H1 (cell line): ENCODE results near the gene CMTM5. TPM values are rescaled to one million over a fixed set of nuclear protein-coding genes. Genes with fewer than 3 reads are reported as not detected.

ENCODE experiments used
- CTCF ChIA-PET: fragments of 300-600 bp; sonication (Branson Sonifier 250); formaldehyde crosslinking; loops from one replicate; lab custom pipeline; 2021; ENCODE audit not compliant: partially characterized antibody; lab: Charles Lee
- POLR2A ChIA-PET: fragments of 300-600 bp; sonication (Branson Sonifier 250); formaldehyde crosslinking; loops from one replicate; lab custom pipeline; 2021; ENCODE audit warnings: inconsistent platforms; ENCODE audit not compliant: partially characterized antibody; lab: Charles Lee
- DNase-seq, 2 experiments: peaks; one replicate each; pipeline versions ENCODE4 v3.0.0 to v3.0.0-alpha.2; 2010 to 2022; ENCODE audit warnings: low spot score in 2 of 2, low read depth in 1 of 2, mixed read lengths in 1 of 2
- FAIRE-seq: peaks from 2 replicates; lab custom pipeline; 2011; peaks lifted over from hg19 to GRCh38; lab: Jason Lieb, UNC
- H2AFZ ChIP-seq: 2 replicates; pipeline ENCODE4 v1.8.1; 2012; ENCODE audit warnings: low read length, inconsistent platforms
- H2AK5ac ChIP-seq: 2 replicates; pipeline ENCODE4 v1.6.1; 2013; ENCODE audit warnings: low read depth, low read length
- H2BK120ac ChIP-seq: replicated peaks from 2 replicates; pipeline ENCODE3; 2013; ENCODE audit warnings: low read depth, low read length, inconsistent platforms
- H2BK12ac ChIP-seq: 2 replicates; pipeline ENCODE4 v1.6.1; 2013; ENCODE audit warnings: low read depth, low read length
- H2BK15ac ChIP-seq: 2 replicates; pipeline ENCODE4 v1.6.1; 2013; ENCODE audit warnings: low read length
- H2BK20ac ChIP-seq: 2 replicates; pipeline ENCODE4 v1.6.1; 2013; ENCODE audit warnings: low read length
- H2BK5ac ChIP-seq: 2 replicates; pipeline ENCODE4 v1.6.1; 2013; ENCODE audit warnings: low read depth, low read length
- H3K14ac ChIP-seq: 2 replicates; pipeline ENCODE4 v1.6.1; 2013; ENCODE audit warnings: inconsistent platforms; ENCODE audit not compliant: insufficient read length
- H3K18ac ChIP-seq: 2 replicates; pipeline ENCODE4 v1.6.1; 2013; ENCODE audit warnings: low read length; ENCODE audit errors: extremely low read depth
- H3K23ac ChIP-seq: 2 replicates; pipeline ENCODE4 v1.6.1; 2013; ENCODE audit warnings: inconsistent platforms; ENCODE audit not compliant: insufficient read length
- H3K23me2 ChIP-seq: 2 replicates; pipeline ENCODE4 v1.6.1; 2013; ENCODE audit warnings: low read depth, low read length
- H3K27ac ChIP-seq: 2 replicates; pipeline ENCODE4 v1.6.1; 2011; ENCODE audit warnings: low read depth, low read length, inconsistent platforms
- H3K27me3 ChIP-seq, 4 experiments: replicated peaks in 1 of 4; 1 replicate in 1 of 4; 2 replicates in 3 of 4; pipeline versions ENCODE4 v1.6.1 to v1.8.1; 2011 to 2013; ENCODE audit warnings: low read length in 3 of 4, mild to moderate bottlenecking in 3 of 4, inconsistent platforms in 2 of 4, mixed read lengths in 2 of 4, moderate library complexity in 1 of 4; ENCODE audit not compliant: control insufficient read depth in 3 of 4, insufficient read depth in 3 of 4; ENCODE audit errors: extremely low read depth in 1 of 4
- H3K36me3 ChIP-seq, 4 experiments: 2 replicates each; pipeline versions ENCODE4 v1.6.1 to v1.8.1; 2011 to 2013; ENCODE audit warnings: mild to moderate bottlenecking in 4 of 4, low read length in 3 of 4, moderate library complexity in 2 of 4, control low read depth in 1 of 4, inconsistent platforms in 1 of 4; ENCODE audit not compliant: insufficient read depth in 4 of 4, control insufficient read depth in 2 of 4
- H3K4ac ChIP-seq: replicated peaks from 2 replicates; pipeline ENCODE3; 2013; ENCODE audit warnings: low read length, low read depth, mixed read lengths, inconsistent platforms; ENCODE audit not compliant: insufficient read length
- H3K4me1 ChIP-seq, 4 experiments: replicated peaks in 1 of 4; 1 replicate in 1 of 4; 2 replicates in 3 of 4; pipeline versions ENCODE4 v1.6.1 to v1.8.1; 2011 to 2013; ENCODE audit warnings: low read length in 3 of 4, inconsistent platforms in 2 of 4, mixed read lengths in 1 of 4; ENCODE audit not compliant: insufficient read depth in 4 of 4, control insufficient read depth in 3 of 4
- H3K4me2 ChIP-seq, 2 experiments: 2 replicates each; pipeline versions ENCODE4 v1.6.1 to v1.8.1; 2011 to 2013; ENCODE audit warnings: low read depth in 2 of 2, low read length in 2 of 2, control low read depth in 1 of 2, inconsistent platforms in 1 of 2, mild to moderate bottlenecking in 1 of 2; ENCODE audit not compliant: insufficient read depth in 1 of 2
- H3K4me3 ChIP-seq, 4 experiments: fragments of 200-600, 300-600 bp in 1 of 4; sonication (generic), shearing (Covaris generic), sonication (Bioruptor Twin) in 1 of 4; 2 replicates each; pipeline versions ENCODE4 v1.5.1 to v1.8.1; 2011 to 2016; ENCODE audit warnings: low read length in 4 of 4, low read depth in 3 of 4, control low read depth in 2 of 4, inconsistent platforms in 2 of 4, mild to moderate bottlenecking in 2 of 4, mixed read lengths in 1 of 4, moderate library complexity in 1 of 4; ENCODE audit not compliant: insufficient read depth in 2 of 4; ENCODE audit errors: extremely low read depth in 1 of 4
- H3K56ac ChIP-seq: replicated peaks from 2 replicates; pipeline ENCODE3; 2013; ENCODE audit warnings: low read depth, mild to moderate bottlenecking, mixed read lengths, low read length, inconsistent platforms; ENCODE audit not compliant: insufficient read length
- H3K79me1 ChIP-seq: 2 replicates; pipeline ENCODE4 v1.6.1; 2013; ENCODE audit warnings: low read depth, low read length, control low read depth
- H3K79me2 ChIP-seq, 2 experiments: 2 replicates each; pipeline versions ENCODE4 v1.6.1 to v1.8.1; 2012 to 2013; ENCODE audit warnings: low read length in 2 of 2, mild to moderate bottlenecking in 2 of 2, inconsistent platforms in 1 of 2; ENCODE audit not compliant: insufficient read depth in 2 of 2, control insufficient read depth in 1 of 2
- H3K9ac ChIP-seq, 4 experiments: replicated peaks in 1 of 4; 1 replicate in 1 of 4; 2 replicates in 3 of 4; pipeline versions ENCODE4 v1.6.1 to v1.8.1; 2011 to 2013; ENCODE audit warnings: low read depth in 3 of 4, low read length in 3 of 4, control low read depth in 2 of 4, mild to moderate bottlenecking in 2 of 4, moderate library complexity in 2 of 4, inconsistent platforms in 1 of 4; ENCODE audit errors: extremely low read depth in 1 of 4
- H3K9me3 ChIP-seq, 2 experiments: 2 replicates each; pipeline versions ENCODE4 v1.6.1 to v1.8.1; 2012 to 2013; ENCODE audit warnings: mild to moderate bottlenecking in 2 of 2, moderate library complexity in 2 of 2, control low read depth in 1 of 2, inconsistent platforms in 1 of 2, low read depth in 1 of 2, low read length in 1 of 2, mixed read lengths in 1 of 2; ENCODE audit not compliant: insufficient read depth in 2 of 2
- H4K20me1 ChIP-seq, 2 experiments: replicated peaks in 1 of 2; 2 replicates each; pipeline versions ENCODE3 to v1.8.1; 2011 to 2013; ENCODE audit warnings: inconsistent platforms in 2 of 2, low read length in 2 of 2, mild to moderate bottlenecking in 1 of 2; ENCODE audit not compliant: insufficient read depth in 2 of 2, control insufficient read depth in 1 of 2
- H4K5ac ChIP-seq: 2 replicates; pipeline ENCODE4 v1.6.1; 2013; ENCODE audit warnings: low read length, low read depth, mixed read lengths, inconsistent platforms; ENCODE audit not compliant: insufficient read length
- H4K8ac ChIP-seq: 2 replicates; pipeline ENCODE4 v1.8.0; 2013; ENCODE audit warnings: mild to moderate bottlenecking, moderate library complexity, low read length, inconsistent platforms; ENCODE audit not compliant: insufficient read depth; ENCODE audit errors: extremely low read depth
- H4K91ac ChIP-seq: replicated peaks from 2 replicates; pipeline ENCODE3; 2013; ENCODE audit warnings: low read length, mixed read lengths, inconsistent platforms; ENCODE audit not compliant: insufficient read length
- CBX8 ChIP-seq: fragments of 300-800, 300-1000 bp; sonication (generic); IDR thresholded peaks from 2 replicates; pipeline ENCODE4 v1.7.1; 2016; ENCODE audit warnings: low read depth, low read length, borderline replicate concordance
- CREB1 ChIP-seq: IDR thresholded peaks from 2 replicates; pipeline ENCODE4 v1.6.1; 2012; ENCODE audit warnings: inconsistent platforms
- EP300 ChIP-seq, 2 experiments: IDR thresholded peaks; 1 replicate in 1 of 2; 2 replicates in 1 of 2; pipeline ENCODE4 v1.6.1; 2011 to 2012; ENCODE audit warnings: low read depth in 2 of 2, low read length in 2 of 2, mild to moderate bottlenecking in 2 of 2, borderline replicate concordance in 1 of 2, inconsistent platforms in 1 of 2, moderate library complexity in 1 of 2
- GABPA ChIP-seq: IDR thresholded peaks from 2 replicates; pipeline ENCODE4 v1.6.1; 2011; ENCODE audit warnings: mild to moderate bottlenecking, low read length, moderate library complexity, borderline replicate concordance; ENCODE audit not compliant: insufficient read depth
- KDM4A ChIP-seq: IDR thresholded peaks from one replicate; pipeline ENCODE4 v1.7.1; 2012; ENCODE audit warnings: low read depth, mild to moderate bottlenecking, moderate library complexity, low read length, inconsistent platforms; ENCODE audit not compliant: severe bottlenecking
- KDM5A ChIP-seq: fragments of 200-600 bp; IDR thresholded peaks from 2 replicates; pipeline ENCODE4 v1.7.1; 2012; ENCODE audit warnings: mild to moderate bottlenecking, low read length, inconsistent platforms, mixed read lengths
- NANOG ChIP-seq: IDR thresholded peaks from 2 replicates; pipeline ENCODE4 v1.6.1; 2011; ENCODE audit warnings: low read length, low read depth, mild to moderate bottlenecking, inconsistent platforms; ENCODE audit not compliant: insufficient read depth, poor library complexity, severe bottlenecking
- SAP30 ChIP-seq: fragments of 300-600 bp; sonication (generic); IDR thresholded peaks from 2 replicates; pipeline ENCODE4 v1.7.1; 2012; ENCODE audit warnings: low read length, moderate library complexity, mild to moderate bottlenecking, inconsistent platforms; ENCODE audit not compliant: insufficient read depth, insufficient replicate concordance
- SIN3A ChIP-seq, 2 experiments: IDR thresholded peaks in 1 of 2; conservative IDR thresholded peaks in 1 of 2; 2 replicates each; pipeline ENCODE4 v1.6.1; 2011 to 2012; ENCODE audit warnings: low read length in 2 of 2, improper control_type of control experiment in 1 of 2, low read depth in 1 of 2, mild to moderate bottlenecking in 1 of 2
- SP1 ChIP-seq: IDR thresholded peaks from 2 replicates; pipeline ENCODE4 v1.6.1; 2011; ENCODE audit warnings: low read depth, low read length
- TCF12 ChIP-seq: IDR thresholded peaks from 2 replicates; pipeline ENCODE4 v1.6.1; 2011; ENCODE audit warnings: low read depth, mild to moderate bottlenecking, low read length
- WGBS, 2 experiments: shearing (Covaris generic) in 1 of 2; methylation state at CpG; one replicate each; pipeline versions ENCODE4 v1.1.6 to v1.1.7; 2013 to 2015; ENCODE audit warnings: low lambda C conversion rate in 2 of 2, mixed read lengths in 2 of 2, inconsistent platforms in 1 of 2, low coverage in 1 of 2, missing lambda C conversion rate in 1 of 2; ENCODE audit not compliant: insufficient replicate concordance in 2 of 2, insufficient coverage in 1 of 2, insufficient read length in 1 of 2; ENCODE audit errors: extremely low coverage in 1 of 2, missing lambda C conversion rate in 1 of 2; 5-methylcytosine and 5-hydroxymethylcytosine counted together
- polyA plus RNA-seq, 7 experiments: library from polyadenylated mRNA; depleted of rRNA in 3 of 7; stranded (reverse) in 5 of 7; unstranded in 2 of 7; fragments of >200 nt in 5 of 7; fragments of 200-250 nt in 2 of 7; gene quantifications; 1 replicate in 5 of 7; 2 replicates in 1 of 7; 4 replicates in 1 of 7; pipeline versions ENCODE4 v1.2.1 to v1.2.3, GENCODE V29; 2011 to 2013; ENCODE audit warnings: missing spikeins in 2 of 7, mixed read lengths in 2 of 7
- total RNA-seq: library from RNA; stranded (reverse); fragmentation: NEBNext Ultra II Directional; extraction: Animal tissue kit (Norgen Biotek cat#: 25700); gene quantifications from 2 replicates; pipeline ENCODE4 v1.2.1, GENCODE V29; 2021

CMTM5 gene
- total and polyA plus RNA-seq, 2 of the 8 experiments (the other 6 are each of a cell fraction or from before 2014, with no cell fraction given), result 2.1 TPM; not detected in 1

DNA sequence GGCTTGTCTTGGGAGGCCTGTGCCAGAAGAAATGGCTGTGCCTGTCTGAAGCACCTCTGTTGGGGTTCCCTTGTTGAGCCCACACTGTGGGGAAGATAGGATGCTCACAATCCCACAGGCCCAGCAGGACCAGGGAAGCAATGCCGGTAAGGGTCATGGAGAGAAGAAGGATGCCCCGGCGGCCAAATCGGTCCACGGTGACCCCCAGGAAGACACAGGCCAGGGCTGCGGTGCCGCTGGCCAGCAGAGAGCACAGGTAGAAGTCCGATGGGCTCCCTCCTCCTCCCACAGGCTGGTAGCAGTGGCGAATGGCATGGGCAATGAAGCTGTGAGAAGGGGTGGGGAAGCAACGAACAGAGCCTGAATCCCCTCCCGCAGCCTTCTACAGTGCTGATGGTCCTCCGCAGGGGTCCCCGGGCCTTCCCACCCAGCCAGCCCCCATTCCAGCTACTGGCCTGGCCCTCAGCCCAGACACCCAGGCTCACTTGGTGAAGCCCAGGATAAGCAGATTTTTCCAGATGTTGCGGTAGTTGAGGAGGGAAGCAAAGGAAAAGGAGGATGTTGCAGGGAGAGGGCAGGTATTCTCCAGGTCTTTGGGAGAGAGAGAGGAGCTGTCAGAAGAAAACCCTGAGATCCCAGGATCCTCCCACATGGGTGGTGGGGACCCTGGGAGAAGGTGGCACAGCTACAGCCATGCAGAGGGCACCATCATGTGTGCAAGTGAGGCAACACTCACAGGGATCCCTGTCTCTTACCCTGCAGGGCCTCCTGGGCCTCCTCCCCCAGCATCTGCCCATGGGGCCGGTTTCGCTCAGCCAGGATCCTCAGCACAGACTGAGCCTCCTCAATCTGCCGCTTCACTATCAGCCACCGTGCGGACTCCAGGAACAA lies 29.2 kb upstream of the CMTM5 start:
- no peak for FAIRE-seq
- H3K27ac ChIP-seq, result no peak overlapping the region
- no peak overlapping the region for H2BK12ac ChIP-seq
- no peaks in the 10 kb centered on the region for H3K9me3 ChIP-seq
- peaks cover 0 to 7% (median 2%) of the 10 kb centered on the region in 4 experiments; a peak in 5 of 7 replicates for H3K4me1 ChIP-seq
- H4K20me1 ChIP-seq, result peaks cover 0 to 3% of the 10 kb centered on the region in 2 experiments
- H2AFZ ChIP-seq, result no peak overlapping the region
- WGBS, 2 experiments, result 91% methylated on average over 18 of the region's 19 CpGs; no CpG with 5 or more reads in 1 of the 2 experiments
- no peak overlapping the region for H2BK20ac ChIP-seq
- H3K79me1 ChIP-seq, result no peaks in the 10 kb centered on the region
- H4K5ac ChIP-seq, result no peak overlapping the region
- no peak overlapping the region for H3K4ac ChIP-seq
- no peak overlapping the region for H3K4me3 ChIP-seq
- no peak overlapping the region for H2BK5ac ChIP-seq
- DNase-seq, result no peak
- H3K23ac ChIP-seq, result no peak overlapping the region
- no peak overlapping the region for H2BK15ac ChIP-seq
- H3K27me3 ChIP-seq, result peaks cover 0 to 11% (median 3%) of the 10 kb centered on the region in 4 experiments; a peak in 6 of 7 replicates
- no peak overlapping the region for H2AK5ac ChIP-seq
- CTCF ChIA-PET, result interaction anchor here (0.7 to 5.9 kb wide), 13 partner anchors 8 to 366 kb away, joined by 3 to 69 read pairs (median 4); partner anchors contain the start of gene AJUBA
- no peak overlapping the region; the same call in 1 of the 2 replicates for H4K8ac ChIP-seq
- H3K79me2 ChIP-seq, result no peaks in the 10 kb centered on the region
- no peak overlapping the region for H3K14ac ChIP-seq
- POLR2A ChIA-PET, result interaction anchor here (0.8 to 3.7 kb wide), 5 partner anchors 9 to 26 kb away, joined by 3 to 25 read pairs (median 6); partner anchors contain the start of gene PABPN1
- no peak overlapping the region for H3K18ac ChIP-seq
- H3K36me3 ChIP-seq, result no peaks in the 10 kb centered on the region
- no peak overlapping the region for H4K91ac ChIP-seq
- H3K56ac ChIP-seq, result no peak overlapping the region
- H3K23me2 ChIP-seq, result peaks cover 10% of the 10 kb centered on the region
- H2BK120ac ChIP-seq, result no peak overlapping the region
- no peak overlapping the region for H3K4me2 ChIP-seq
- H3K9ac ChIP-seq, result no peak overlapping the region
- no peak for TF ChIP-seq KDM4A
- TF ChIP-seq EP300 (IDR thresholded peaks at IDR 0.05; ENCODE audit: borderline replicate concordance in 1 of 2, low read depth in 2 of 2, low read length in 2 of 2), result no peak
- no peak for TF ChIP-seq CBX8
- TF ChIP-seq SIN3A (conservative IDR thresholded peaks at IDR 0.05 in 1 of 2, IDR thresholded peaks at IDR 0.05 in 1 of 2; ENCODE audit: low read depth in 1 of 2, low read length in 2 of 2), result no peak
- TF ChIP-seq GABPA, result no peak
- no peak for TF ChIP-seq SAP30
- no peak for TF ChIP-seq NANOG
- no peak for TF ChIP-seq SP1
- no peak for TF ChIP-seq TCF12
- TF ChIP-seq KDM5A, result no peak
- TF ChIP-seq CREB1, result no peak
